GM19463 (cell line): Measurements from ENCODE around the gene DDX39B.

Experiments
- ATAC-seq: cut with Tn5 transposase; IDR thresholded peaks from one replicate; pipeline ENCODE4 v1.9.1; 2021; ENCODE audit warnings: mild to moderate bottlenecking, moderate library complexity; ENCODE audit not compliant: unreplicated experiment

The DDX39B gene

GRCh38 chr6:31548544-31548873 lies 6.7 kb upstream of the DDX39B start:
- no peak for ATAC-seq

- no peak for ATAC-seq
Observed at GRCh38 chr6:31547727-31548543, 6.1 kb upstream of the DDX39B start.

GRCh38 chr6:31546958-31547726 lies 5.3 kb upstream of the DDX39B start, which contains the start of gene NFKBIL1:
Gene NFKBIL1 (plus strand): TSS chr6:31547608. CDS start chr6:31547695, 87 bp downstream.
- ATAC-seq: peak; percentile 79

- no peak for ATAC-seq
Observed at GRCh38 chr6:31546339-31546957, 4.6 kb upstream of the DDX39B start, which contains the start of gene ATP6V1G2. Gene ATP6V1G2 (minus strand): TSS chr6:31546608. CDS start chr6:31546559, 49 bp downstream.

GRCh38 chr6:31545291-31545690 lies 3.5 kb upstream of the DDX39B start:
- ATAC-seq: no peak

- ATAC-seq: no peak
Observed at GRCh38 chr6:31544676-31545075, 2.9 kb upstream of the DDX39B start.

- ATAC-seq: no peak
Observed at GRCh38 chr6:31543639-31544038, 1.8 kb upstream of the DDX39B start.

- ATAC-seq: no peak
Observed at GRCh38 chr6:31541059-31541657, 645 bp downstream of the DDX39B start.

- ATAC-seq: no peak
Observed at GRCh38 chr6:31540640-31541039, 1.2 kb downstream of the DDX39B start.

- ATAC-seq: no peak
Observed at GRCh38 chr6:31538805-31539400, 2.9 kb downstream of the DDX39B start.

GRCh38 chr6:31535538-31536324 lies 6.1 kb downstream of the DDX39B start:
- no peak for ATAC-seq

- no peak for ATAC-seq
Observed at GRCh38 chr6:31534521-31535040, 7.2 kb downstream of the DDX39B start.

GRCh38 chr6:31534011-31534410 lies 7.8 kb downstream of the DDX39B start:
- no peak for ATAC-seq

GRCh38 chr6:31533455-31533841 lies 8.4 kb downstream of the DDX39B start:
- ATAC-seq: no peak

- no peak for ATAC-seq
Observed at GRCh38 chr6:31532644-31533454, 9.0 kb downstream of the DDX39B start.

- ATAC-seq: no peak
Observed at GRCh38 chr6:31531771-31532643, 9.8 kb downstream of the DDX39B start.

GRCh38 chr6:31531162-31531561 lies 10.6 kb downstream of the DDX39B start:
- no peak for ATAC-seq

GRCh38 chr6:31530659-31531058 lies 11.1 kb downstream of the DDX39B start:
- ATAC-seq: no peak
